NCI-H446 treated with DMSO at 0.1 percent for 48 hours (cell line): ENCODE data around the gene DNAJC27.
"Not testable (repeated sequence)": the region's sequence is repeated elsewhere in the genome, so short reads cannot be mapped to it uniquely, and the experiment has no call there.

Experiments used
- DNase-seq: peaks from one replicate; lab custom pipeline; 2025; lab: John Stamatoyannopoulos, UW

The DNAJC27 gene

GRCh38 chr2:24971536-24972314 is at the start of gene DNAJC27:
DNAJC27 (minus strand) TSS chr2:24971955; CDS start chr2:24971904, 51 bp downstream.
- peak; percentile 93 for DNase-seq

- DNase-seq = no peak
Observed at GRCh38 chr2:25018681-25019080, 46.9 kb upstream of the DNAJC27 start.

- DNase-seq = no peak
Observed at GRCh38 chr2:25014631-25015030, 42.9 kb upstream of the DNAJC27 start.

GRCh38 chr2:25011342-25011741 is 39.6 kb upstream of the DNAJC27 start:
- not testable (repeated sequence) for DNase-seq

GRCh38 chr2:25009954-25010353 is 38.2 kb upstream of the DNAJC27 start:
- no peak for DNase-seq

- DNase-seq = no peak
Observed at GRCh38 chr2:25002066-25002465, 30.3 kb upstream of the DNAJC27 start.

GRCh38 chr2:25001325-25001637 is 29.5 kb upstream of the DNAJC27 start:
- DNase-seq = no peak

- DNase-seq = no peak
Observed at GRCh38 chr2:25000503-25001324, 29.0 kb upstream of the DNAJC27 start.

- no peak for DNase-seq
Observed at GRCh38 chr2:25000036-25000435, 28.3 kb upstream of the DNAJC27 start.

DNA sequence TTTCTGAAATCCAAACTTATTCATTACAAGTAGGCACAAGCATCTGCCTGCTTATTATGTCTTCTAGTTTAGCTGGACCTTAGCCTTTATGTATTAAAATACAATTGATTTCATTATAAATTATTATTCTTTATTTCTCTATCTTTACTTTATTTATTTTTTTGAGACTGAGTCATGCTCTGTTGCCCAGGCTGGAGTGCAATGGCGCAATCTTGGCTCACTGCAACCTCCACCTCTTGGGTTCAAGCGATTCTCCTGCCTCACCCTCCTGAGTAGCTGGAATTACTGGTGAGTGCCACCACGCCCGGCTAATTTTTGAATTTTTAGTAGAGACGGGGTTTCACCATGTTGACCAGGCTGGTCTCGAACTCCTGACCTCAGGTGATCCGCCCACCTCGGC is 27.3 kb upstream of the DNAJC27 start:
- not testable (repeated sequence) for DNase-seq

- DNase-seq = no peak
Observed at GRCh38 chr2:24994146-24994724, 22.5 kb upstream of the DNAJC27 start.

DNA sequence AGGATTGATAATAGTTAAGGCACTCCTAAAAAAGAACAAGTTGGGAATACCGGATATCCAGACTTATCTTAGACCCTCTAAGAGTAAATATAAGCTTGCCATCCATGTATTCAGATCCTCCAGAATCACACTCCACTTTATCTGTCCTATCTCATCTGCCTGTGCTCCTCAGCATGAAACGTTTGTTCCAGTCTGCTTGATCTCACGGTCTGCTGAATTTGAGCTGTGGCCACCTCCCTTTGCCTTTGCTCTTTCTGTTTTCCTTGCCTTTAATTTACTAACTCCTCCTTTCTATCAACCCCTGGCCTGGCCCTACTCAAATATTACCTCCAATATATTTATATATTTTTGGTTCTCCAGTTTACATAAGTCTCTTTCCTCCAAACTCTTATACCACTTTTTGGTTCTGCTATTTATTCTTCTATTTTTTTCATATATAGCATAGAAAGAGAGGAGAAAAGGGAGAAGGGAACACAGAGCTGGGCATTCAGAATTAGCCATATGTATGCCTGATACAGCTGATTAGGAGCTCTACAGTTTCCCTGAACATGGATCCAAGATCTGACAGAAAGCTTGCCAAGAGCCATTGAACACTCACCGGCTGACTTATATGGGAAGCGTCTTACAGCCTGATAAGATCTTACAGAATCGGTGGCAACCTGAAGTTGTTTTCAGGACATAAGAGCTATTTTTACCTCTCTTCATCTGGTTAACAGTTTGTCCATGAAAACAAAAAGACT is 21.8 kb upstream of the DNAJC27 start:
- DNase-seq = peak; percentile 35

DNA sequence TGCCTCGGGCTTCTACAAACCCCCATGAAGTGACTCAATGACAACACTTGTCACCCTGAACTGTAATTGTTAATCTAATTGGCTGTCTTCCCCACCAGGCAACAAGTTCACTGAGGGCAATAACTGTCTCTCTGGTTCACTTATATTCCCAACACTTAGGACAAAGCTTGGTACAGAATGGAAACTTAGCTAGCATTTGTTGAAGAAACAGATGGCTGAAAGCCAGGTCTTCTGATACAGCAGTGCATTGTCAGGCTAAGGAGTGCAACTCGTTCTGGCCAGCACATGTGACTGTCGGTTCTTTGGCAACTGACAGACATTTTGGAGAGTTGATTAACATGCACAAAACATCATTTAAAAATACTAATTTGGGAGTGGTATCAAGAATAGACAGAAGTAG is 14.6 kb upstream of the DNAJC27 start:
- DNase-seq = no peak

DNA sequence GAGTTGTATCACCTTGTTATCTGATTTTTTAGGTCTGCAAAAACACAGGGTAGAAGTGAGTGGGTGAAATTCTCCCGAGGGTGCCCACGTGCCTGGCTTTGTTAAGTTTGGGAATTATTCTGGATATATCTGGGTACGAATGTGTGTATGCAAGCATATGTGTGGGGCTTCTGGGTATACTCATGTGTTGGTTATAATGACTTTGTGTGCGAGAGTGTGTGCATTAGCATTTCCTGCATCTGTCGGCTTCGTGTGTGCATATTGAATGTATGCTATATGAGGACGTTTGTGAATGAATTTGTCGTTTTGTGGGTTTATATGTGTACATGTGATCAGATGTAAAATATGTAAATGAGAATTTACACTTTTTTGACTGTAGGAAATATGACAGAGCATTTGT is 13.8 kb upstream of the DNAJC27 start:
- no peak for DNase-seq

- DNase-seq = peak; percentile 42
Observed at GRCh38 chr2:24984912-24985311, 13.2 kb upstream of the DNAJC27 start.

DNA sequence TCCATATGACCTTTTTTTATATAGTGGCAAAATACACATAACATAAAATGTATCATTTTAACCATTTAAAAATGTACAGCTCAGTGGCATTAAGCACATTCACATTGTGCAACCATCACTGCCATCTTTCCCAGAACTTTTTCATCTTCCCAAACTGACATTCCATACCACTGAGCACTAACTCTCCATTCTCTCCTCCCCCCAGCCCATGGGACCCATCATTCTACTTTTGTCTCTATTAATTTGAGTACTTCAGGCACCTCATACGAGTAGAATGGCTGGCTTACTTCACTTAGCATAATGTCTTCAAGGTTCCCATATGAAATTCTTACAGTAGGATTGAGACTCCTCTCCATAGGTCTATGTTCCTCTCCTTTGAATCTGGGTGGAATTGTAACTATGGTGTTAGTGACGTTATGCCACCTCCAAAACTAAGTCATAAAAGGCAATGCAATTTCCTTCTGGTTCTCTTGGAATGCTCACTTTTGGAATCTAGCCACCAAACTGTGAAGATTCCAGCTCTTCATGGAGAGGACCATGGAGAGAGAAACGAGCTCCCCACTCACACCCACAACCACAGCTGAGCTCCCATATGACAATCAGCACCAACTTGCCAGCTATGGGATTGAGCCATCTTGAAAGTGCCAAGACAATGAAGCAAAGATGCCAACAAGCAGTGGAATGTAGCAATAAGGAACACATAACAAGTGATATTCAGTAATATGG is 9.8 kb upstream of the DNAJC27 start:
- DNase-seq = no peak

DNA sequence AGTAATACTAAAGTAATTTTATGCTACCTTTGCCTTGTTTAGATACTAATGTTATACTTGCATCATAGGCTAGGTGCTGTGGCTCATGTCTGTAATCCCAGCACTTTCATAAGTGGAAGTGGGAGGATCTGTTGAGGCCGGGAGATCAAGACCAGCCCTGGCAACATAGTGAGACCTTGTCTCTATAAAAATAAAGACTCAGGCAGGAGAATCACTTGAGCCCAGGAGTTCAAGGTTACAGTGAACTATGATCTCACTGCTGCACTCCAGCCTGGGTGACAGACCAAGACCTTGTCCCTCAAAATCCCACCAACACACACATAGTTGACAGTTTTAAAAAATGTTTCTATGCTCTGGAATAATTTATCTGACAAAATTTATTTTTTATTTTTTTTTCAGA is 6.9 kb upstream of the DNAJC27 start:
- DNase-seq = no peak

- DNase-seq = no peak
Observed at GRCh38 chr2:24977631-24978030, 5.9 kb upstream of the DNAJC27 start.

GRCh38 chr2:24973812-24974211 is 2.1 kb upstream of the DNAJC27 start:
- DNase-seq = no peak

GRCh38 chr2:24972315-24972961 is 683 bp upstream of the DNAJC27 start:
- DNase-seq = no peak

GRCh38 chr2:24971286-24971535 is 544 bp downstream of the DNAJC27 start:
- DNase-seq = no peak
